CD4-positive, CD25-positive, alpha-beta regulatory T cell (primary cell): ENCODE results near the gene AKAP9. TPM values are rescaled to one million over a fixed set of nuclear protein-coding genes. Genes with fewer than 3 reads are reported as not detected.

ENCODE experiments used
- ATAC-seq, 2 donors: fragments of 150-1000 bp; cut with Tn5 transposase; one replicate each; pipeline ENCODE4 v1.10.0; 2021; ENCODE audit warnings: low read depth in 2 of 2, moderate number of reproducible peaks in 2 of 2, moderate library complexity in 1 of 2
- DNase-seq, 3 donors: peaks; one replicate each; pipeline versions ENCODE4 v3.0.0 to v3.0.0-alpha.2; 2012 to 2022; ENCODE audit warnings: mixed read lengths in 1 of 3
- H3K27ac ChIP-seq: one replicate; pipeline ENCODE4 v1.7.0; 2013; ENCODE audit warnings: mild to moderate bottlenecking, low read length; ENCODE audit not compliant: insufficient read depth, poor library complexity, severe bottlenecking
- H3K27me3 ChIP-seq: one replicate; pipeline ENCODE4 v1.7.0; 2013; ENCODE audit warnings: low read length; ENCODE audit not compliant: control insufficient read depth, insufficient read depth
- H3K36me3 ChIP-seq: one replicate; pipeline ENCODE4 v1.7.0; 2013; ENCODE audit warnings: mild to moderate bottlenecking, low read length, moderate library complexity; ENCODE audit not compliant: control insufficient read depth, insufficient read depth
- H3K4me1 ChIP-seq: 2 replicates; pipeline ENCODE4 v1.7.0; 2013; ENCODE audit warnings: mild to moderate bottlenecking, low read length; ENCODE audit not compliant: insufficient read depth, control insufficient read depth, poor library complexity, severe bottlenecking
- H3K4me3 ChIP-seq: one replicate; pipeline ENCODE4 v1.7.0; 2013; ENCODE audit warnings: low read depth, mild to moderate bottlenecking, low read length, moderate library complexity
- H3K9me3 ChIP-seq, 2 experiments: 1 replicate in 1 of 2; 2 replicates in 1 of 2; pipeline ENCODE4 v1.7.0; 2013; ENCODE audit warnings: low read length in 2 of 2, mild to moderate bottlenecking in 1 of 2, moderate library complexity in 1 of 2; ENCODE audit not compliant: control insufficient read depth in 2 of 2
- H3K27ac Mint-ChIP-seq, 3 donors: one replicate each; pipeline ENCODE4 v1.8.0; 2020 to 2022; ENCODE audit warnings: mild to moderate bottlenecking in 3 of 3, mixed read lengths in 3 of 3, moderate library complexity in 2 of 3
- H3K27me3 Mint-ChIP-seq: one replicate; pipeline ENCODE4 v1.8.0; 2022; ENCODE audit warnings: mild to moderate bottlenecking, mixed read lengths
- H3K36me3 Mint-ChIP-seq: one replicate; pipeline ENCODE4 v1.8.0; 2020; ENCODE audit warnings: mixed read lengths
- H3K4me1 Mint-ChIP-seq, 4 donors: one replicate each; pipeline ENCODE4 v1.8.0; 2020 to 2022; ENCODE audit warnings: mixed read lengths in 4 of 4, mild to moderate bottlenecking in 1 of 4
- H3K4me3 Mint-ChIP-seq, 4 donors: one replicate each; pipeline ENCODE4 v1.8.0; 2020 to 2022; ENCODE audit warnings: mild to moderate bottlenecking in 4 of 4, mixed read lengths in 4 of 4, moderate library complexity in 3 of 4
- H3K9me3 Mint-ChIP-seq, 7 donors: one replicate each; pipeline ENCODE4 v1.8.0; 2020 to 2022; ENCODE audit warnings: mixed read lengths in 7 of 7, mild to moderate bottlenecking in 3 of 7, moderate library complexity in 2 of 7
- polyA plus RNA-seq, 4 donors: library from polyadenylated mRNA; unstranded; fragments of 300-500 nt; fragmentation: Illumina TruSeq; gene quantifications; one replicate each; pipeline ENCODE4 v1.2.3, GENCODE V29; 2021
- total RNA-seq: library from RNA; stranded (reverse); gene quantifications from one replicate; pipeline ENCODE4 v1.2.3, GENCODE V29; 2022

Gene AKAP9
- total and polyA plus RNA-seq, 5 donors from 2014 or later: 12.5 to 81.2 (median 19.9) TPM

- no peaks in the 10 kb centered on the region for H3K9me3 ChIP-seq
- DNase-seq: no peak
- Mint-ChIP-seq H3K4me1 (peaks cover 0 to 21% (median 8%) of the 10 kb centered on the region in 4 donors), H3K4me3 (no peak overlapping the region), H3K36me3 (peaks cover 58% of the 10 kb centered on the region), H3K9me3 (no peaks in the 10 kb centered on the region), H3K27ac (no peak overlapping the region), H3K27me3 (no peaks in the 10 kb centered on the region)
- no peak for ATAC-seq
- no peaks in the 10 kb centered on the region for H3K4me1 ChIP-seq
- no peak overlapping the region for H3K27ac ChIP-seq
- peaks cover 27% of the 10 kb centered on the region for H3K36me3 ChIP-seq
- no peak overlapping the region for H3K4me3 ChIP-seq
- no peaks in the 10 kb centered on the region for H3K27me3 ChIP-seq
These were observed 181.0 kb downstream of the AKAP9 start for GRCh38 chr7:92121681-92122080.

GRCh38 chr7:92131093-92131492, 190.4 kb downstream of the AKAP9 start:
- peaks cover 16% of the 10 kb centered on the region for H3K36me3 ChIP-seq
- no peaks in the 10 kb centered on the region for H3K9me3 ChIP-seq
- H3K27ac Mint-ChIP-seq: no peak overlapping the region
- H3K27me3 Mint-ChIP-seq: peaks cover 4% of the 10 kb centered on the region
- H3K4me3 ChIP-seq: no peak overlapping the region
- no peak overlapping the region for H3K27ac ChIP-seq
- peaks cover 6 to 43% (median 27%) of the 10 kb centered on the region in 4 donors for H3K4me1 Mint-ChIP-seq
- H3K4me3 Mint-ChIP-seq: peak overlapping the region in 2 of 4 donors; percentile 23 to 50
- DNase-seq (no peak), ATAC-seq (no peak)
- no peaks in the 10 kb centered on the region for H3K27me3 ChIP-seq
- peaks cover 23% of the 10 kb centered on the region for H3K4me1 ChIP-seq
- H3K9me3 Mint-ChIP-seq: peaks cover 0 to 2% (median 0%) of the 10 kb centered on the region in 7 donors
- H3K36me3 Mint-ChIP-seq: peaks cover 9% of the 10 kb centered on the region

- ATAC-seq (no peak), DNase-seq (no peak)
- no peaks in the 10 kb centered on the region for H3K27me3 ChIP-seq
- peaks cover 23% of the 10 kb centered on the region for H3K4me1 ChIP-seq
- Mint-ChIP-seq H3K4me1 (peaks cover 6 to 43% (median 27%) of the 10 kb centered on the region in 4 donors), H3K27me3 (peaks cover 4% of the 10 kb centered on the region), H3K36me3 (peaks cover 9% of the 10 kb centered on the region), H3K9me3 (peaks cover 0 to 3% (median 0%) of the 10 kb centered on the region in 7 donors), H3K4me3 (peak overlapping the region in 3 of 4 donors; percentile 16 to 62 (median 50)), H3K27ac (no peak overlapping the region)
- H3K4me3 ChIP-seq: no peak overlapping the region
- no peaks in the 10 kb centered on the region for H3K9me3 ChIP-seq
- peaks cover 14% of the 10 kb centered on the region for H3K36me3 ChIP-seq
- no peak overlapping the region for H3K27ac ChIP-seq
These were observed 191.2 kb downstream of the AKAP9 start for GRCh38 chr7:92131764-92132330.

GRCh38 chr7:92133133-92133736, 192.6 kb downstream of the AKAP9 start:
- Histone ChIP-seq H3K27me3 (no peaks in the 10 kb centered on the region), H3K4me3 (peak overlapping the region; percentile 67), H3K9me3 (no peaks in the 10 kb centered on the region), H3K27ac (peak overlapping the region; percentile 90), H3K4me1 (peaks cover 23% of the 10 kb centered on the region), H3K36me3 (peaks cover 8% of the 10 kb centered on the region)
- Mint-ChIP-seq H3K4me3 (peak overlapping the region; percentile 94 to 100 (median 98)), H3K27me3 (peaks cover 4% of the 10 kb centered on the region), H3K4me1 (peaks cover 6 to 43% (median 27%) of the 10 kb centered on the region in 4 donors), H3K27ac (peak overlapping the region; percentile 95 to 100 (median 99)), H3K36me3 (peaks cover under 1% of the 10 kb centered on the region), H3K9me3 (peaks cover 0 to 3% (median 0%) of the 10 kb centered on the region in 7 donors)
- DNase-seq: no peak
- peak; percentile 34 to 35 for ATAC-seq

- Mint-ChIP-seq H3K27me3 (peaks cover 4% of the 10 kb centered on the region), H3K27ac (peak overlapping the region; percentile 95 to 100 (median 99)), H3K4me3 (peak overlapping the region; percentile 94 to 100 (median 98)), H3K9me3 (peaks cover 0 to 3% (median 0%) of the 10 kb centered on the region in 7 donors), H3K36me3 (no peaks in the 10 kb centered on the region), H3K4me1 (peaks cover 6 to 43% (median 27%) of the 10 kb centered on the region in 4 donors)
- Histone ChIP-seq H3K27me3 (no peaks in the 10 kb centered on the region), H3K4me3 (peak overlapping the region; percentile 67), H3K36me3 (peaks cover 6% of the 10 kb centered on the region), H3K9me3 (no peaks in the 10 kb centered on the region), H3K27ac (peak overlapping the region; percentile 90), H3K4me1 (peaks cover 23% of the 10 kb centered on the region)
- ATAC-seq: peak; percentile 14 to 25
- peak; percentile 53 to 66 (median 66) for DNase-seq
These were observed 193.1 kb downstream of the AKAP9 start for GRCh38 chr7:92133737-92134270.

GRCh38 chr7:92134271-92135051, 193.8 kb downstream of the AKAP9 start, which contains the start of gene CYP51A1:
Gene CYP51A1, minus strand, starts transcription at chr7:92134477. Its CDS starts 113 bp downstream, at chr7:92134364.
- H3K9me3 ChIP-seq: no peaks in the 10 kb centered on the region
- peaks cover 23% of the 10 kb centered on the region for H3K4me1 ChIP-seq
- H3K36me3 ChIP-seq: peaks cover 6% of the 10 kb centered on the region
- H3K27ac Mint-ChIP-seq: peak within 1 kb of the TSS; percentile 95 to 100 (median 99)
- H3K27me3 ChIP-seq: no peaks in the 10 kb centered on the region
- H3K36me3 Mint-ChIP-seq: no peaks in the 10 kb centered on the region
- DNase-seq (peak; percentile 89 to 97 (median 94)), ATAC-seq (peak; percentile 86 to 88)
- peaks cover 6 to 43% (median 27%) of the 10 kb centered on the region in 4 donors for H3K4me1 Mint-ChIP-seq
- H3K27me3 Mint-ChIP-seq: peaks cover 4% of the 10 kb centered on the region
- H3K4me3 Mint-ChIP-seq: peak within 1 kb of the TSS; percentile 94 to 100 (median 98)
- H3K4me3 ChIP-seq: peak within 1 kb of the TSS; percentile 81
- H3K9me3 Mint-ChIP-seq: peaks cover 0 to 3% (median 0%) of the 10 kb centered on the region in 7 donors
- peak within 1 kb of the TSS; percentile 90 for H3K27ac ChIP-seq
